WERI-Rb-1 (cell line): ENCODE measurements around the gene HPCA.

Experiments
- DNase-seq: peaks from one replicate; pipeline ENCODE4 v3.0.0-alpha.2; 2020
- H3K27ac ChIP-seq: fragments of 250-450 bp; sonication (Bioruptor Pico); 2 replicates; pipeline ENCODE4 v1.5.1; 2020; ENCODE audit warnings: mild to moderate bottlenecking, moderate library complexity
- H3K27me3 ChIP-seq: fragments of 250-450 bp; sonication (Bioruptor Pico); 2 replicates; pipeline ENCODE4 v1.5.1; 2021; ENCODE audit warnings: mild to moderate bottlenecking, low read depth, moderate library complexity; ENCODE audit not compliant: insufficient read depth, severe bottlenecking
- H3K36me3 ChIP-seq: fragments of 250-450 bp; sonication (Bioruptor Pico); 2 replicates; pipeline ENCODE4 v1.5.1; 2020; ENCODE audit warnings: mild to moderate bottlenecking, moderate library complexity
- H3K4me3 ChIP-seq: 2 replicates; pipeline ENCODE4 v1.5.1; 2011; ENCODE audit warnings: low read depth, mild to moderate bottlenecking, control low read depth, low read length
- H3K9me3 ChIP-seq: fragments of 250-450 bp; sonication (Bioruptor Pico); 2 replicates; pipeline ENCODE4 v1.5.1; 2021; ENCODE audit warnings: mild to moderate bottlenecking, moderate library complexity; ENCODE audit not compliant: severe bottlenecking
- CTCF ChIP-seq: IDR thresholded peaks from 2 replicates; pipeline ENCODE4 v1.5.1; 2011; ENCODE audit warnings: low read depth, mild to moderate bottlenecking, control low read depth, inconsistent platforms, low read length

The HPCA gene

GRCh38 chr1:32931760-32932159, 45.5 kb downstream of the HPCA start:
- no peak for TF ChIP-seq CTCF
- no peaks in the 10 kb centered on the region for H3K9me3 ChIP-seq
- DNase-seq: no peak
- H3K36me3 ChIP-seq: peaks cover 24% of the 10 kb centered on the region
- no peak overlapping the region for H3K27ac ChIP-seq
- no peak overlapping the region for H3K4me3 ChIP-seq
- no peaks in the 10 kb centered on the region for H3K27me3 ChIP-seq

- no peak for TF ChIP-seq CTCF
- DNase-seq: peak; percentile 28
- Histone ChIP-seq H3K27ac (peak overlapping the region; percentile 51), H3K4me3 (no peak overlapping the region), H3K36me3 (peaks cover 43% of the 10 kb centered on the region), H3K9me3 (no peaks in the 10 kb centered on the region), H3K27me3 (no peaks in the 10 kb centered on the region)
Observed at GRCh38 chr1:32933742-32934322, 47.5 kb downstream of the HPCA start.

GRCh38 chr1:32934535-32934934, 48.2 kb downstream of the HPCA start:
- Histone ChIP-seq H3K27me3 (no peaks in the 10 kb centered on the region), H3K9me3 (no peaks in the 10 kb centered on the region), H3K4me3 (no peak overlapping the region), H3K36me3 (peaks cover 49% of the 10 kb centered on the region), H3K27ac (peak overlapping the region; percentile 51)
- no peak for DNase-seq
- TF ChIP-seq CTCF: no peak

GRCh38 chr1:32937061-32937460, 50.8 kb downstream of the HPCA start:
- Histone ChIP-seq H3K27ac (no peak overlapping the region), H3K4me3 (no peak overlapping the region), H3K36me3 (peaks cover 66% of the 10 kb centered on the region), H3K9me3 (no peaks in the 10 kb centered on the region), H3K27me3 (no peaks in the 10 kb centered on the region)
- DNase-seq: no peak
- TF ChIP-seq CTCF: no peak

GRCh38 chr1:32939655-32940371, 53.5 kb downstream of the HPCA start:
- no peaks in the 10 kb centered on the region for H3K9me3 ChIP-seq
- no peak overlapping the region for H3K4me3 ChIP-seq
- peak overlapping the region; percentile 89 for H3K27ac ChIP-seq
- no peak for TF ChIP-seq CTCF
- H3K36me3 ChIP-seq: peaks cover 82% of the 10 kb centered on the region
- peak; percentile 68 for DNase-seq
- H3K27me3 ChIP-seq: no peaks in the 10 kb centered on the region
